ENCODE results near the gene PAK4.

Gene PAK4

GRCh38 chr19:39146686-39147450 is 21.3 kb downstream of the PAK4 start:
- TF ChIP-seq CTCF (IDR thresholded peaks at IDR 0.05; ENCODE audit: low read depth, low read length, missing control alignments): no peak
- no peak for DNase-seq (ENCODE audit: low read depth)
- H3K4me3 ChIP-seq (ENCODE audit: low read depth, low read length): no peak overlapping the region
- in situ Hi-C loops (cut with HindIII; ENCODE audit: low sequenced_read_pairs): no loop called here

GRCh38 chr19:39147480-39147879 is 21.9 kb downstream of the PAK4 start:
- H3K4me3 ChIP-seq (ENCODE audit: low read depth, low read length): no peak overlapping the region
- in situ Hi-C loops (cut with HindIII; ENCODE audit: low sequenced_read_pairs): no loop called here
- TF ChIP-seq CTCF (IDR thresholded peaks at IDR 0.05; ENCODE audit: low read depth, low read length, missing control alignments): no peak
- no peak for DNase-seq (ENCODE audit: low read depth)

GRCh38 chr19:39148939-39149529 is 23.4 kb downstream of the PAK4 start:
- in situ Hi-C loops (cut with HindIII; ENCODE audit: low sequenced_read_pairs): no loop called here
- no peak overlapping the region for H3K4me3 ChIP-seq (ENCODE audit: low read depth, low read length)
- no peak for TF ChIP-seq CTCF (IDR thresholded peaks at IDR 0.05; ENCODE audit: low read depth, low read length, missing control alignments)
- DNase-seq (ENCODE audit: low read depth): no peak

- DNase-seq (ENCODE audit: low read depth): no peak
- TF ChIP-seq CTCF (IDR thresholded peaks at IDR 0.05; ENCODE audit: low read depth, low read length, missing control alignments): no peak
- in situ Hi-C loops (cut with HindIII; ENCODE audit: low sequenced_read_pairs): no loop called here
- H3K4me3 ChIP-seq (ENCODE audit: low read depth, low read length): no peak overlapping the region
These were observed 24.6 kb downstream of the PAK4 start for GRCh38 chr19:39150235-39150634.

- in situ Hi-C loops (cut with HindIII; ENCODE audit: low sequenced_read_pairs): no loop called here
- no peak for TF ChIP-seq CTCF (IDR thresholded peaks at IDR 0.05; ENCODE audit: low read depth, low read length, missing control alignments)
- DNase-seq (ENCODE audit: low read depth): no peak
These were observed 25.4 kb downstream of the PAK4 start for GRCh38 chr19:39150807-39151600.

GRCh38 chr19:39152066-39152465 is 26.5 kb downstream of the PAK4 start:
- no peak for TF ChIP-seq CTCF (IDR thresholded peaks at IDR 0.05; ENCODE audit: low read depth, low read length, missing control alignments)
- no peak overlapping the region for H3K4me3 ChIP-seq (ENCODE audit: low read depth, low read length)
- in situ Hi-C loops (cut with HindIII; ENCODE audit: low sequenced_read_pairs): no loop called here
- no peak for DNase-seq (ENCODE audit: low read depth)

More at GRCh38 chr19:39150807-39151600, 25.4 kb downstream of the PAK4 start:
- no peak overlapping the region for H3K4me3 ChIP-seq (ENCODE audit: low read depth, low read length)

All from astrocyte of the cerebellum (primary cell).